ENCODE measurements around the gene PPIL1. TPM values are rescaled to one million over a fixed set of nuclear protein-coding genes. Genes with fewer than 3 reads are reported as not detected.
A peak's percentile ranks its signal among the peaks of the same experiment; 100 is the strongest.

Gene PPIL1
- 49.5 and 52.4 TPM in 2 replicates for total RNA-seq

DNA sequence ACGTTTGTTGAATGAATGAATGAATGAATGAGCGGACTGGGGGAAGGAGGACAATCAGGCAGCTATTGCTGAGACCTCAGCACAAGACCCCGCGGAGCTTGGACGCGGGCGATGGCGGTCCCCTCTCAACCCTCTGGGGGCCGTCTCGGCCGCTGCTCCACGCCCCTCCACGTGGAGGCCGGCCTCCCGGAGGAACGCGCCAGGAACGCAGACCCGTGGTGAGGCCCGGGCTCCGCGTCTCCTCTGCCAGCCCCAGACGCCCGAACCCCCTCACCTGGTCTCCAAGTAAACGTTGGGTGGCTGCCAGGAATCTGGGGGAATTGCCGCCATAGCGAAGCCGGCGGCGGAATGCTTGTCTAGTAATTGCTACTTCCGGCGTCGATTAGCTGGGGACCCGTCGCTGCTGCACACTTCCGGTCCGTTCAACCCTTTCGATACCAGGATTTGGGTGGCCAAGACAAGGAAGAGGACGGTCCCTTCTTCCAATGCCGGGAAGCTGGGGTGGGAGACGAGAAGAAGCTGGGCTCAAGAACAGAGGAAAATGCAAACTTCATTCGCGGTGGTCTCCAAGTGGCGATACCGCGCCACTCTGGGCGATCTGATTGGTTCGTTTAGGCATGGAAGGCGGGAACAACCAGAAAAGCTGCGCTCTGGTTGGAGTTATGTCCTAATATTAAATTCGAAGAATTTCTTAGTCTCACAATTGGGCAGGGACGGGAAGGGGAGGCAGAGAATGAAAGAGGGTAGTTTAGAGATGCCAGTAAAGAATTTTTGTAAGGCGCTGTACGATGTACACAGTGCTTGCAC is at the start of gene PPIL1:
TSS of gene PPIL1 (minus strand) at position 361 of the 807 bp plus-strand sequence. CDS start at position 330, 31 bp downstream.
- TF ChIP-seq, protein P1, sequence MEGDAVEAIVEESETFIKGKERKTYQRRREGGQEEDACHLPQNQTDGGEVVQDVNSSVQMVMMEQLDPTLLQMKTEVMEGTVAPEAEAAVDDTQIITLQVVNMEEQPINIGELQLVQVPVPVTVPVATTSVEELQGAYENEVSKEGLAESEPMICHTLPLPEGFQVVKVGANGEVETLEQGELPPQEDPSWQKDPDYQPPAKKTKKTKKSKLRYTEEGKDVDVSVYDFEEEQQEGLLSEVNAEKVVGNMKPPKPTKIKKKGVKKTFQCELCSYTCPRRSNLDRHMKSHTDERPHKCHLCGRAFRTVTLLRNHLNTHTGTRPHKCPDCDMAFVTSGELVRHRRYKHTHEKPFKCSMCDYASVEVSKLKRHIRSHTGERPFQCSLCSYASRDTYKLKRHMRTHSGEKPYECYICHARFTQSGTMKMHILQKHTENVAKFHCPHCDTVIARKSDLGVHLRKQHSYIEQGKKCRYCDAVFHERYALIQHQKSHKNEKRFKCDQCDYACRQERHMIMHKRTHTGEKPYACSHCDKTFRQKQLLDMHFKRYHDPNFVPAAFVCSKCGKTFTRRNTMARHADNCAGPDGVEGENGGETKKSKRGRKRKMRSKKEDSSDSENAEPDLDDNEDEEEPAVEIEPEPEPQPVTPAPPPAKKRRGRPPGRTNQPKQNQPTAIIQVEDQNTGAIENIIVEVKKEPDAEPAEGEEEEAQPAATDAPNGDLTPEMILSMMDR (IDR thresholded peaks at IDR 0.05; ENCODE audit: insufficient read depth, low read length, poor library complexity, severe bottlenecking), result no peak
- DNase-seq (ENCODE audit: low read depth), result peak; percentile 55
- H3K4me3 ChIP-seq (ENCODE audit: low read depth, low read length), result peak within 1 kb of the TSS; percentile 55
- H3K27me3 ChIP-seq (ENCODE audit: control insufficient read depth, insufficient read depth, low read length), result no peaks in the 10 kb centered on the region
- H3K36me3 ChIP-seq (ENCODE audit: control insufficient read depth, insufficient read depth, low read length), result no peaks in the 10 kb centered on the region

DNA sequence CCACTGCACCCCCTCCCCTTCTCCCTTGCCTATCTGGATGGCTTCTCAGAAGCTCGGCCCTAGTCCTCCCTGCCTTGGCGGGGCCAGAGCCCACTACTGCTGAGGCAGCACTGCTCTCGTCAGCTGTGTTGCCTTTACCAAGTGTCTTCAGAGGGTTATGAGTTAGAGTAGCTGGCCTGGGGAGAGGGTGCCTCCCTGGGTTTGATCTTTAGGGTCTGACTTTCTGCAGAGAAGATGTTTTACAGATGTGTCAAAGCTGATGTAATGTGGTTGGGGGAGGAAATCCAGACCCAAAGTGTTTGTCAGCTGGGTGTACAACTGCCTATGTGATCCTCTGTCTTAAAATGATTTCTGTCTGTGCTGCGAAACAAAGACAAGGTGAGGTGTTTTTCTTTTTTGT is 49.5 kb upstream of the PPIL1 start:
- Histone ChIP-seq H3K36me3 (ENCODE audit: control insufficient read depth, insufficient read depth, low read length) (peaks cover 1% of the 10 kb centered on the region), H3K27me3 (ENCODE audit: control insufficient read depth, insufficient read depth, low read length) (no peaks in the 10 kb centered on the region), H3K4me3 (ENCODE audit: low read depth, low read length) (no peak overlapping the region)
- DNase-seq (ENCODE audit: low read depth), result no peak
- TF ChIP-seq, protein P1 (IDR thresholded peaks at IDR 0.05; ENCODE audit: insufficient read depth, low read length, poor library complexity, severe bottlenecking), result no peak

DNA sequence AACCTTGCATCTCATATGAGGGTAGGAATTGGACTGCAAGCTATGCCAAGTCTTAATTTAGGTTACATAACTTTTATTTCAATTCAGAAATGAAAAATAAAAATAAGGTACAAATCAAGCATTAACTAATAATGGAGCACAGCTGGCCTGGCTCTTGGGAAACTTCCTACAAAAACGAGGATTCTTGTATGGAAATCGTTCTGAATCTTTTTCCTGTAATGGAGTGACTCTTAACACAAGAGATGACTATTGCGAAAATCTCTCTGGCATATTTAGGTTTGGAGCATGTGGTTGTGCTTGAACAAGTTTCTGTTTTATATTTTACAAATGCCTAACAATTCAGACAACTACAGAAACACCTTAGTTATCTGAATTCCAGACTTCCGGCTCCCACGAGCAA is 45.9 kb upstream of the PPIL1 start:
- no peak overlapping the region for H3K4me3 ChIP-seq (ENCODE audit: low read depth, low read length)
- TF ChIP-seq, protein P1 (IDR thresholded peaks at IDR 0.05; ENCODE audit: insufficient read depth, low read length, poor library complexity, severe bottlenecking), result no peak
- H3K36me3 ChIP-seq (ENCODE audit: control insufficient read depth, insufficient read depth, low read length), result no peaks in the 10 kb centered on the region
- DNase-seq (ENCODE audit: low read depth), result no peak
- no peaks in the 10 kb centered on the region for H3K27me3 ChIP-seq (ENCODE audit: control insufficient read depth, insufficient read depth, low read length)

DNA sequence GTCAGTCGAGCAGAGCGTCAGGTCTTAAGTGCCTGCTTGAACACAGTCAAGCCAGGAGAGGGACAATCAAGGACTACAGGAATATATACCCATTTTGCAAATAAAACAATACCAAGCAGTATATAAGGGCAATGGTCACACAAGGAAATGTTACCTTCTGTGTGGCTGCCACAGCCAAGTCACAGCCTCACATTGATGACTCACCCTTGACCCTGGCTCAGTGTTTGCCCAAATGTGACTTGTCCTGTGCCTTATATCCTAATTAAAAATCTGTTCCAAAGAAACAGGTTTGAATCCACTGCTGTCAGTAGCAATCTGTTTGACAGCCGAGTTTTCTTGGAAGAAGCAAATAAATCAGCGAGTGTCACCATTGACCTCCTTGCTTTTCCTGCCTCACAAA is 45.4 kb upstream of the PPIL1 start:
- no peaks in the 10 kb centered on the region for H3K36me3 ChIP-seq (ENCODE audit: control insufficient read depth, insufficient read depth, low read length)
- TF ChIP-seq, protein P1 (IDR thresholded peaks at IDR 0.05; ENCODE audit: insufficient read depth, low read length, poor library complexity, severe bottlenecking), result no peak
- H3K27me3 ChIP-seq (ENCODE audit: control insufficient read depth, insufficient read depth, low read length), result no peaks in the 10 kb centered on the region
- H3K4me3 ChIP-seq (ENCODE audit: low read depth, low read length), result no peak overlapping the region
- no peak for DNase-seq (ENCODE audit: low read depth)

DNA sequence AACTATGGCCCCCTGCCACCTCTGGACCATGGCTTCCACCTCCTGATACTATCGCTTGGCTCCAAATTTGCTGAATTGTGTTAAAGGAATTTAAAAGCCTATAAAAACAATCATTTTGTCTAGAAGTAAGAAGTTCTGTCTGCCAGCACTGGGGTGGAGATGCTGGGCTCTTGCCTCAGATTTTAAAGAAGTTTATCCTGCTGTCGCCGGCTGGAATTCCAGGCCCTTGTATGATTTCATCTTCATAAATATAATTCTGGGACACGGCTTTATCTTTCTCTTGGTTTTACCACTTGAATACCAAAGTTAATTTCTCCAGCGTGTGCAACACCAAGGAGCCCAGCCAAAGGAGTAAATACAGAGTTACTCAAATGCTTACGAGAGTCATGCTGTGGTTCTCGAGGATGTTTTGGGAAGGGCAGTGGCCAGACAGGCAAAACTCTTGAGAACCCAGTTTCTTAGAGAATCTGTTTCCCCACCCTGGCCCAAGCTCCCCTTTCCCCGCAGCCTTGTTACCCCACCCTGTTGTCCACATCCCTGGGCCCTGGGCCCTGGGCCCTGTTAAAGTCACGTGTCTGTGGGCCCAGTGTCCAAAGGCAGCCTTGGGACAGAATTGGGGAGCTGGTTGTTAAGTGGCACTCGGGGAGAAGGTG is 43.1 kb upstream of the PPIL1 start:
- Histone ChIP-seq H3K27me3 (ENCODE audit: control insufficient read depth, insufficient read depth, low read length) (no peaks in the 10 kb centered on the region), H3K4me3 (ENCODE audit: low read depth, low read length) (no peak overlapping the region), H3K36me3 (ENCODE audit: control insufficient read depth, insufficient read depth, low read length) (no peaks in the 10 kb centered on the region)
- no peak for DNase-seq (ENCODE audit: low read depth)
- TF ChIP-seq, protein P1 (IDR thresholded peaks at IDR 0.05; ENCODE audit: insufficient read depth, low read length, poor library complexity, severe bottlenecking), result no peak

Measured in kidney epithelial cell (primary cell).